Adrenal gland (tissue), 19 donors: ENCODE data around the gene SPAG7. TPM values are rescaled to one million over a fixed set of nuclear protein-coding genes. Genes with fewer than 3 reads are reported as not detected.
A peak's percentile ranks its signal among the peaks of the same experiment; 100 is the strongest.

Experiments
- DNase-seq, 7 donors: peaks; one replicate each; pipeline ENCODE4 v3.0.0-alpha.2; 2019 to 2020
- H3K27ac ChIP-seq, 5 donors: fragments of 200-600 bp; sonication (generic) in 4 of 5; 1 replicate in 3 of 5; 2 replicates in 2 of 5; pipeline versions ENCODE4 v1.5.1 to v1.8.0; 2016 to 2020; ENCODE audit warnings: mild to moderate bottlenecking in 1 of 5
- H3K27me3 ChIP-seq: fragments of 200-600 bp; 2 replicates; pipeline ENCODE4 v1.8.0; 2021
- H3K36me3 ChIP-seq, 2 donors: fragments of 200-600 bp; replicated peaks in 1 of 2; 1 replicate in 1 of 2; 2 replicates in 1 of 2; pipeline versions ENCODE4 v1.5.1 to v1.8.0; 2018 to 2022
- H3K4me1 ChIP-seq, 2 donors: fragments of 200-600 bp; replicated peaks in 1 of 2; 1 replicate in 1 of 2; 2 replicates in 1 of 2; pipeline versions ENCODE4 v1.5.1 to v1.8.0; 2018 to 2021
- H3K4me3 ChIP-seq, 4 donors: fragments of 200-600 bp; sonication (generic) in 3 of 4; one replicate each; pipeline ENCODE4 v1.5.1; 2016 to 2018
- H3K9me3 ChIP-seq, 3 donors: fragments of 200-600 bp; sonication (generic) in 1 of 3; replicated peaks in 1 of 3; 1 replicate in 2 of 3; 2 replicates in 1 of 3; pipeline versions ENCODE4 v1.5.1 to v1.8.0; 2016 to 2021
- POLR2A ChIP-seq, 2 donors: fragments of 450-650 bp; IDR thresholded peaks; one replicate each; pipeline ENCODE4 v1.6.1; 2017; ENCODE audit warnings: antibody characterized with exemption in 2 of 2, mild to moderate bottlenecking in 2 of 2, moderate library complexity in 1 of 2
- WGBS, 4 donors: extraction: QIAGEN DNeasy Blood & Tissue Kit in 2 of 4; methylation state at CpG; one replicate each; pipeline versions ENCODE4 v1.1.5 to v1.1.7; 2013 to 2017; 5-methylcytosine and 5-hydroxymethylcytosine counted together
- intact Hi-C, 2 donors: fragments of 100-400 bp; cut with DNase I; formaldehyde crosslinking; loops; one replicate each; pipeline versions ENCODE4 v1.14.1 to v1.15.0; 2022 to 2023
- long read RNA-seq, 10 donors: library from polyadenylated mRNA in 3 of 10; unstranded in 2 of 10; stranded (forward) in 1 of 10; transcript quantifications; one replicate each; pipeline ENCODE4 v2.0.0 and lab custom pipeline, GENCODE V29; 2021 to 2026
- polyA plus RNA-seq, 3 donors: library from polyadenylated mRNA; stranded (reverse); fragments of 200-250 nt in 2 of 3; fragments of 350-450 nt in 1 of 3; fragmentation: Illumina TruSeq in 1 of 3; extraction: RNeasy Lipid Tissue Mini Kit (QIAGEN cat#74804) in 1 of 3; gene quantifications; one replicate each; pipeline ENCODE4 v1.2.3, GENCODE V29; 2013 to 2014
- total RNA-seq, 9 donors: library from RNA; depleted of rRNA in 4 of 9; stranded (reverse); fragments of >200 nt in 4 of 9; fragments of 120-200 nt in 1 of 9; fragmentation: NEBNext Ultra II Directional in 1 of 9; extraction: Animal tissue kit (Norgen Biotek cat#: 25700) in 1 of 9; gene quantifications; one replicate each; pipeline versions ENCODE4 v1.1.0 to v1.2.4, GENCODE V29; 2013 to 2023
- TF ChIP-seq, protein P1 (sequence below), 6 experiments: fragments of 450-650 bp in 4 of 6; fragments of 200-600 bp in 2 of 6; sonication (generic) in 1 of 6; IDR thresholded peaks; 1 replicate in 5 of 6; 2 replicates in 1 of 6; pipeline versions ENCODE4 v1.5.1 to v1.8.0; 2016 to 2021; ENCODE audit warnings: antibody characterized with exemption in 6 of 6, mild to moderate bottlenecking in 2 of 6, moderate library complexity in 1 of 6
- donor health status: healthy with polysubstance abuse.
- donor health status: Bipolar disorder and iron deficiency.
- donor health status: DM: yes; HTN: yes; CAD: no.
- donor health status: DM: no; HTN: no; CAD: no.
- donor health status: DM: no; HTN: no; CAD: no.
- donor health status: DM: yes; HTN: yes; CAD: no.

The SPAG7 gene, protein sequence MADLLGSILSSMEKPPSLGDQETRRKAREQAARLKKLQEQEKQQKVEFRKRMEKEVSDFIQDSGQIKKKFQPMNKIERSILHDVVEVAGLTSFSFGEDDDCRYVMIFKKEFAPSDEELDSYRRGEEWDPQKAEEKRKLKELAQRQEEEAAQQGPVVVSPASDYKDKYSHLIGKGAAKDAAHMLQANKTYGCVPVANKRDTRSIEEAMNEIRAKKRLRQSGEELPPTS
- total RNA-seq (100 to 1,000 TPM in 1 of 9 donors, 10 to 100 TPM in 8; 44.3 to 120 (median 73.1) TPM), polyA plus RNA-seq (100 to 1,000 TPM in 1 of 3 donors, 10 to 100 TPM in 2; 67.1 to 114 (median 82.9) TPM)
- long read RNA-seq, donor 1, transcript SPAG7-201 (7 exons, 1,058 nt) = major isoform, 58 of 62 reads
- long read RNA-seq, donor 1, partial matches to known transcripts = 0 of 62 reads
- long read RNA-seq, donor 1, other reads (novel, unspliced or antisense) = 0 of 62 reads
- long read RNA-seq, donor 2, transcript SPAG7-201 (7 exons, 1,058 nt) = major isoform, 47 of 156 reads
- long read RNA-seq, donor 2, partial matches to known transcripts = 106 of 156 reads
- long read RNA-seq, donor 2, other reads (novel, unspliced or antisense) = 0 of 156 reads
- long read RNA-seq, donor 3, transcript SPAG7-201 (7 exons, 1,058 nt) = major isoform, 44 of 47 reads
- long read RNA-seq, donor 3, partial matches to known transcripts = 0 of 47 reads
- long read RNA-seq, donor 3, other reads (novel, unspliced or antisense) = 0 of 47 reads
- long read RNA-seq, donor 4, transcript SPAG7-201 (7 exons, 1,058 nt) = major isoform, 57 of 60 reads
- long read RNA-seq, donor 4, partial matches to known transcripts = 0 of 60 reads
- long read RNA-seq, donor 4, other reads (novel, unspliced or antisense) = 1 of 60 reads
- long read RNA-seq, donor 5, transcript SPAG7-201 (7 exons, 1,058 nt) = major isoform, 60 of 68 reads
- long read RNA-seq, donor 5, partial matches to known transcripts = 0 of 68 reads
- long read RNA-seq, donor 5, other reads (novel, unspliced or antisense) = 5 of 68 reads
- long read RNA-seq, donor 6, transcript SPAG7-201 (7 exons, 1,058 nt) = major isoform, 46 of 49 reads
- long read RNA-seq, donor 6, partial matches to known transcripts = 1 of 49 reads
- long read RNA-seq, donor 6, other reads (novel, unspliced or antisense) = 2 of 49 reads
- long read RNA-seq, donor 7, transcript SPAG7-201 (7 exons, 1,058 nt) = major isoform, 19 of 21 reads
- long read RNA-seq, donor 7, partial matches to known transcripts = 0 of 21 reads
- long read RNA-seq, donor 7, other reads (novel, unspliced or antisense) = 0 of 21 reads
- long read RNA-seq, donor 8, transcript SPAG7-201 (7 exons, 1,058 nt) = major isoform, 63 of 68 reads
- long read RNA-seq, donor 8, partial matches to known transcripts = 0 of 68 reads
- long read RNA-seq, donor 8, other reads (novel, unspliced or antisense) = 0 of 68 reads
- long read RNA-seq, donor 9, transcript SPAG7-201 (7 exons, 1,058 nt) = major isoform, 41 of 51 reads
- long read RNA-seq, donor 9, partial matches to known transcripts = 6 of 51 reads
- long read RNA-seq, donor 9, other reads (novel, unspliced or antisense) = 0 of 51 reads
- long read RNA-seq, donor 10, transcript SPAG7-201 (7 exons, 1,058 nt) = major isoform, 6 of 11 reads
- long read RNA-seq, donor 10, partial matches to known transcripts = 0 of 11 reads
- long read RNA-seq, donor 10, other reads (novel, unspliced or antisense) = 0 of 11 reads

DNA sequence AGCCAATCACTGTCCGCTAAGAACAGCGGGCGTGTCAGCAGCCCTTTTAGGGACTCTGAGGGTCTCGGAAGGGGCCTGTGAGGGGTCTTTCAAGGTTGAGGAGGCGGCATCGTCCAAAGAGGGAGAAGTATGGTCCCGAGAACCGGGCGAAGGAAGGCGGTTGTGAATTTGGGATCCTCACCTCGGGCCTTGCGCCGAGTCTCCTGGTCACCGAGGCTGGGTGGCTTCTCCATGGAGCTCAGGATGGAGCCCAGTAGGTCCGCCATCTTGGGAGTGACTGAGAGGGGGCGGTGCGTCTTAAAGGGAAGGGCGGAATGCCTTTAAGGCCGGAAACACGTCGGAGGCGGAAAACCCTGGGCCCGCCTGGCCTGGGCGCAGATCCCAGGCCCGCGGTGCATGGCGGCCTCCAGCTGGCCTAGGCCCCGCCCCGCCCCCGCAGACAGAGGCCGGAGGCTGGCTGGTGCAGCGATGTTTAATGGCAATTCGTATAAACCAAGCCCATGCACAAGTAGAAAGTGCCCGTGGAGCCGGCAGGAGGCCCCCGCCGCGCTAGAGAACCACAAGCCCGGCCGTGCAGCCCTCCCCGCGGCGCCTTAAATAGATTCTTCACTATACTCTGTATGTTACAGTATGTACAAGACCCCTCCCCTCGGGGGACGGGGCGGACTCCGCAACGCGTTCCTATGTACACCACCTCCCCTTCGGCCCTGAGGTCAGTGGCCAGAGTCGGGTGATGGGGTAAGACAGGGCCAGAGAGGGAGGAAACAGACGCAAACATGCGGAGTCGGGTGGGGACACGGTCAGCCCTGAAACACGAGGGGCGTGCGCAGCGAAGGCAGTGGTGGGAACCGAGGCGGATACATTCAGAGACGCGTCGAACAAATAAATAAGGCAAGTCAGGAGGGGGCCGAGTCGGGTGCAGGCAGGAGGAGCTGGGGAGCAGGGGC is at the start of gene SPAG7:
SPAG7 (minus strand) TSS at position 279 of the 947 bp plus-strand sequence; CDS start at position 266, 13 bp downstream.
- peaks cover 19 to 35% of the 10 kb centered on the region in 2 donors for H3K4me1 ChIP-seq
- peaks cover 0 to 22% of the 10 kb centered on the region in 2 donors for H3K36me3 ChIP-seq
- TF ChIP-seq, protein P1, sequence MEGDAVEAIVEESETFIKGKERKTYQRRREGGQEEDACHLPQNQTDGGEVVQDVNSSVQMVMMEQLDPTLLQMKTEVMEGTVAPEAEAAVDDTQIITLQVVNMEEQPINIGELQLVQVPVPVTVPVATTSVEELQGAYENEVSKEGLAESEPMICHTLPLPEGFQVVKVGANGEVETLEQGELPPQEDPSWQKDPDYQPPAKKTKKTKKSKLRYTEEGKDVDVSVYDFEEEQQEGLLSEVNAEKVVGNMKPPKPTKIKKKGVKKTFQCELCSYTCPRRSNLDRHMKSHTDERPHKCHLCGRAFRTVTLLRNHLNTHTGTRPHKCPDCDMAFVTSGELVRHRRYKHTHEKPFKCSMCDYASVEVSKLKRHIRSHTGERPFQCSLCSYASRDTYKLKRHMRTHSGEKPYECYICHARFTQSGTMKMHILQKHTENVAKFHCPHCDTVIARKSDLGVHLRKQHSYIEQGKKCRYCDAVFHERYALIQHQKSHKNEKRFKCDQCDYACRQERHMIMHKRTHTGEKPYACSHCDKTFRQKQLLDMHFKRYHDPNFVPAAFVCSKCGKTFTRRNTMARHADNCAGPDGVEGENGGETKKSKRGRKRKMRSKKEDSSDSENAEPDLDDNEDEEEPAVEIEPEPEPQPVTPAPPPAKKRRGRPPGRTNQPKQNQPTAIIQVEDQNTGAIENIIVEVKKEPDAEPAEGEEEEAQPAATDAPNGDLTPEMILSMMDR (IDR thresholded peaks at IDR 0.05) = peak in 1 of 6 experiments; percentile 11
- peak; percentile 78 to 80 for TF ChIP-seq POLR2A (IDR thresholded peaks at IDR 0.05)
- WGBS, 4 donors = 2 to 4% (median 3%) methylated on average over 27 to 66 of the region's 66 CpGs
- H3K27ac ChIP-seq = peak within 1 kb of the TSS; percentile 90 to 99 (median 97)
- H3K9me3 ChIP-seq = no peaks in the 10 kb centered on the region
- intact Hi-C loops = no loop called here
- H3K4me3 ChIP-seq = peak within 1 kb of the TSS; percentile 81 to 93 (median 86)
- peak; percentile 93 to 98 (median 95) for DNase-seq
- H3K27me3 ChIP-seq = no peaks in the 10 kb centered on the region

DNA sequence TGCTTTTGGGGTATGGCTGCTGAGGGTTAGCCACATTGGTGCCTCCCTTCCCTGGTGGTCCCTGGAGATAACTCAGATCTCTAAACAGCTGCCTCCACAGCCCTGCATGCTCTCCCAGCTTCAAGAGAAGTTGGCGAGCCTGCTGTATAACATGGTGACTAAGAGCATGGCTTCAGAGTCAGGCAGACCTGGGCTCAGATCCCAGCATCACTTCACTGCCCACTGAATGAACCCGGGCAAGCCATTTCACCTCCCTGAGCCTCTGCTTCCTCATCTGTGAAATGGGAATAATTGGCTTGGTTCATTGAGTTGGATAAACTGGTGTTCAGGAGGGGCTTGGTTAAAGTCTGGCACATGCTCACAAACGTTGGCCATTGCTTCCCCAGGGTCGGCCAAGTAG is 46.7 kb upstream of the SPAG7 start:
- Histone ChIP-seq H3K27me3 (no peaks in the 10 kb centered on the region), H3K36me3 (peaks cover 0 to 42% of the 10 kb centered on the region in 2 donors), H3K4me3 (no peak overlapping the region), H3K27ac (no peak overlapping the region), H3K9me3 (no peaks in the 10 kb centered on the region), H3K4me1 (no peaks in the 10 kb centered on the region)
- no peak for TF ChIP-seq POLR2A (IDR thresholded peaks at IDR 0.05)
- TF ChIP-seq, protein P1 (IDR thresholded peaks at IDR 0.05) = no peak
- intact Hi-C loops = no loop called here
- no peak for DNase-seq
- whole genome bisulfite sequencing, 4 donors = 75 to 90% (median 88%) methylated on average over 4 of the region's 4 CpGs

DNA sequence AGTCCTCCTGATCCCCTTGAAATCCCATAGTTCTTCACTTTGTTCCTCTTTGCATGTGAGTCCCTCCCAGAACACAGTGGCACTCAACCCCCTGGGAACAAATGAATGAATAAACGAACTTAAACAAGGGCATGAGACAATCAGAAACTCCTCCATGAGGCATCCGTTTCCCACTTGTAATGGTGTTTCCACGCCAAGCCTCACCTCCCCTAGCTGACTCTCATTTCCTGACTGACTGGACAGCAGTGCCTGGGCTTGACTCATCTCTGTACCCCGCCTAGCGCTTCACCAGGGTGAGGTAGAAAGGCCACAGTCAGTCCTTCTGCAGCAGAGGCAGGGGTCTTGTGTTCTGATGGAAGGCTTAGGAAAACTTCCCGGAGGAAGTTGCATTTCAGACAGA is 44.3 kb upstream of the SPAG7 start:
- Histone ChIP-seq H3K4me3 (no peak overlapping the region), H3K27ac (no peak overlapping the region), H3K9me3 (no peaks in the 10 kb centered on the region), H3K4me1 (no peaks in the 10 kb centered on the region), H3K36me3 (peaks cover 0 to 64% of the 10 kb centered on the region in 2 donors), H3K27me3 (no peaks in the 10 kb centered on the region)
- TF ChIP-seq, protein P1 (IDR thresholded peaks at IDR 0.05) = no peak
- TF ChIP-seq POLR2A (IDR thresholded peaks at IDR 0.05) = no peak
- 80 to 93% (median 83%) methylated on average over 6 of the region's 6 CpGs for WGBS, 4 donors
- DNase-seq = no peak
- intact Hi-C loops = no loop called here
